Panc1 (cell line): ENCODE measurements around the gene NTM.

ENCODE experiments used
- CTCF ChIP-seq: fragments of 450-650 bp; IDR thresholded peaks from 2 replicates; pipeline ENCODE4 v1.5.1; 2017; ENCODE audit warnings: mild to moderate bottlenecking
- TCF7L2 ChIP-seq: IDR thresholded peaks from 2 replicates; pipeline ENCODE4 v1.6.1; 2011; ENCODE audit warnings: mild to moderate bottlenecking, low read depth, low read length, inconsistent platforms

- no peak for TF ChIP-seq CTCF
- TF ChIP-seq TCF7L2, result no peak
These were observed 525.5 kb downstream of the NTM start for GRCh38 chr11:131895865-131896264.
